HCT116 (cell line): ENCODE results near the gene ATP5F1D. TPM values are rescaled to one million over a fixed set of nuclear protein-coding genes. Genes with fewer than 3 reads are reported as not detected.

ENCODE experiments used
- ATAC-seq: fragments of 200-7000 bp; cut with Tn5 transposase; 2 replicates; pipeline ENCODE4 v1.9.1; 2020; ENCODE audit warnings: mild to moderate bottlenecking, moderate library complexity
- BruUV-seq: library from RNA; stranded (reverse); fragments of 400-500 nt; replicated peaks from 2 replicates; lab custom pipeline; 2021; lab: Mats Ljungman, UMichigan
- CTCF ChIA-PET: fragments of 300-600 bp; sonication (Branson Sonifier 250); formaldehyde crosslinking; loops from one replicate; lab custom pipeline; 2021; ENCODE audit warnings: antibody characterized with exemption; lab: Charles Lee
- POLR2A ChIA-PET: fragments of 300-600, 350-600 bp; sonication (Branson Sonifier 250); formaldehyde crosslinking; loops from one replicate; lab custom pipeline; 2021; ENCODE audit warnings: antibody characterized with exemption; lab: Charles Lee
- RAD21 ChIA-PET, 2 experiments: fragments of 300-600 bp; sonication (Branson Sonifier 250); formaldehyde crosslinking; loops; one replicate each; lab custom pipeline; 2023; ENCODE audit warnings: low total read pairs in 2 of 2; ENCODE audit not compliant: uncharacterized antibody in 2 of 2, unreplicated experiment in 2 of 2, low non-redundant PET in 1 of 2; lab: Charles Lee
- DNase-seq: peaks from one replicate; pipeline ENCODE4 v3.0.0-alpha.2; 2010; ENCODE audit warnings: low read depth, low spot score
- H2AFZ ChIP-seq: fragments of 200-600 bp; shearing (Covaris generic), sonication (generic); 2 replicates; pipeline ENCODE4 v1.6.1; 2017; ENCODE audit warnings: low read depth, mixed run types, mixed read lengths, antibody characterized with exemption, low read length; ENCODE audit not compliant: poor library complexity, severe bottlenecking
- H3K27ac ChIP-seq: 2 replicates; pipeline ENCODE4 v1.5.1; 2012; ENCODE audit warnings: low read depth, low read length
- H3K27me3 ChIP-seq: fragments of 200-600 bp; sonication (generic); 2 replicates; pipeline ENCODE4 v1.6.1; 2016; ENCODE audit warnings: mixed run types, low read length, mixed read lengths; ENCODE audit not compliant: insufficient read depth
- H3K36me3 ChIP-seq, 2 experiments: fragments of 200-500 bp in 1 of 2; fragments of 200-600 bp in 1 of 2; sonication (Bioruptor generic) in 1 of 2; sonication (generic) in 1 of 2; 2 replicates each; pipeline versions ENCODE4 v1.5.1 to v1.6.1; 2014 to 2016; ENCODE audit warnings: low read length in 2 of 2, inconsistent platforms in 1 of 2, mixed read lengths in 1 of 2, mixed run types in 1 of 2; ENCODE audit not compliant: insufficient read depth in 2 of 2, control insufficient read depth in 1 of 2
- H3K4me1 ChIP-seq, 2 experiments: fragments of 200-600 bp in 1 of 2; sonication (generic) in 1 of 2; 2 replicates each; pipeline versions ENCODE4 v1.5.1 to v1.6.1; 2012 to 2017; ENCODE audit warnings: low read length in 2 of 2, inconsistent platforms in 1 of 2, mild to moderate bottlenecking in 1 of 2, mixed read lengths in 1 of 2, mixed run types in 1 of 2, moderate library complexity in 1 of 2; ENCODE audit not compliant: insufficient read depth in 2 of 2, control insufficient read depth in 1 of 2
- H3K4me2 ChIP-seq: fragments of 200-600 bp; sonication (generic); 2 replicates; pipeline ENCODE4 v1.6.1; 2017; ENCODE audit warnings: mixed run types, low read length, mixed read lengths
- H3K4me3 ChIP-seq, 2 experiments: fragments of 200-600 bp in 1 of 2; sonication (generic) in 1 of 2; replicated peaks in 1 of 2; 2 replicates each; pipeline ENCODE4 v1.5.1; 2011 to 2016; ENCODE audit warnings: low read length in 2 of 2, control low read depth in 1 of 2, low read depth in 1 of 2, mild to moderate bottlenecking in 1 of 2, mixed read lengths in 1 of 2, mixed run types in 1 of 2
- H3K79me2 ChIP-seq: fragments of 200-600 bp; sonication (generic); 2 replicates; pipeline ENCODE4 v1.6.1; 2017; ENCODE audit warnings: mild to moderate bottlenecking, mixed run types, low read length, moderate library complexity, mixed read lengths; ENCODE audit not compliant: insufficient read depth
- H3K9ac ChIP-seq: fragments of 200-600 bp; sonication (generic); 2 replicates; pipeline ENCODE4 v1.6.1; 2016; ENCODE audit warnings: low read length, mixed read lengths
- H3K9me2 ChIP-seq: fragments of 200-600 bp; sonication (generic), shearing (Covaris generic); 2 replicates; pipeline ENCODE4 v1.6.1; 2017; ENCODE audit warnings: mixed run types, mild to moderate bottlenecking, moderate library complexity; ENCODE audit not compliant: insufficient read depth
- H3K9me3 ChIP-seq, 2 experiments: fragments of 200-500 bp in 1 of 2; fragments of 200-600 bp in 1 of 2; sonication (Bioruptor generic) in 1 of 2; sonication (generic) in 1 of 2; 2 replicates each; pipeline ENCODE4 v1.6.1; 2014 to 2017; ENCODE audit warnings: low read length in 2 of 2, mixed read lengths in 2 of 2, inconsistent platforms in 1 of 2, low read depth in 1 of 2, mild to moderate bottlenecking in 1 of 2, mixed run types in 1 of 2, moderate library complexity in 1 of 2; ENCODE audit not compliant: control insufficient read depth in 1 of 2, insufficient read depth in 1 of 2
- H4K20me1 ChIP-seq: fragments of 200-600 bp; sonication (generic), shearing (Covaris generic); 2 replicates; pipeline ENCODE4 v1.6.1; 2017; ENCODE audit warnings: mixed run types, mild to moderate bottlenecking, moderate library complexity; ENCODE audit not compliant: insufficient read depth
- CBX3 ChIP-seq: IDR thresholded peaks from 2 replicates; pipeline ENCODE4 v1.6.1; 2012; ENCODE audit warnings: low read depth
- CEBPB ChIP-seq: IDR thresholded peaks from 2 replicates; pipeline ENCODE4 v1.6.1; 2012; ENCODE audit warnings: low read depth
- CTCF ChIP-seq, 3 experiments: fragments of 200-600 bp in 1 of 3; sonication (generic) in 1 of 3; IDR thresholded peaks in 2 of 3; conservative IDR thresholded peaks in 1 of 3; 2 replicates each; pipeline ENCODE4 v1.5.1; 2012 to 2017; ENCODE audit warnings: low read depth in 2 of 3, low read length in 2 of 3, antibody characterized with exemption in 1 of 3, borderline replicate concordance in 1 of 3, control low read depth in 1 of 3, mild to moderate bottlenecking in 1 of 3, mixed read lengths in 1 of 3, mixed run types in 1 of 3, moderate library complexity in 1 of 3; ENCODE audit not compliant: insufficient read depth in 1 of 3
- ELF1 ChIP-seq: IDR thresholded peaks from 2 replicates; pipeline ENCODE4 v1.6.1; 2012; ENCODE audit warnings: low read depth, borderline replicate concordance
- EZH2 ChIP-seq: fragments of 200-600 bp; sonication (generic); IDR thresholded peaks from 2 replicates; pipeline ENCODE4 v1.6.1; 2017; ENCODE audit warnings: antibody characterized with exemption, mixed run types
- EZH2phosphoT487 ChIP-seq: fragments of 200-600 bp; IDR thresholded peaks from 2 replicates; pipeline ENCODE4 v1.6.1; 2018; ENCODE audit warnings: antibody characterized with exemption, borderline replicate concordance
- FOSL1 ChIP-seq: IDR thresholded peaks from 2 replicates; pipeline ENCODE4 v1.6.1; 2012; ENCODE audit warnings: low read depth
- JUND ChIP-seq: IDR thresholded peaks from 2 replicates; pipeline ENCODE4 v1.6.1; 2012
- MAX ChIP-seq: IDR thresholded peaks from 2 replicates; pipeline ENCODE4 v1.6.1; 2012
- POLR2A ChIP-seq: IDR thresholded peaks from 2 replicates; pipeline ENCODE4 v1.7.0; 2011; ENCODE audit warnings: borderline replicate concordance; ENCODE audit not compliant: insufficient read depth, insufficient read length; ENCODE audit errors: extremely low read depth
- RAD21 ChIP-seq: IDR thresholded peaks from 2 replicates; pipeline ENCODE4 v1.6.1; 2012; ENCODE audit warnings: low read depth, mild to moderate bottlenecking
- SIN3A ChIP-seq: IDR thresholded peaks from 2 replicates; pipeline ENCODE4 v1.6.1; 2012; ENCODE audit warnings: low read depth
- SP1 ChIP-seq: IDR thresholded peaks from 2 replicates; pipeline ENCODE4 v1.6.1; 2012; ENCODE audit warnings: low read depth
- TCF7L2 ChIP-seq: IDR thresholded peaks from 2 replicates; pipeline ENCODE4 v1.7.0; 2011; ENCODE audit warnings: borderline replicate concordance, inconsistent platforms; ENCODE audit not compliant: insufficient read depth, insufficient read length; ENCODE audit errors: extremely low read depth
- ZFX ChIP-seq: fragments of 450-650 bp; IDR thresholded peaks from 2 replicates; pipeline ENCODE4 v1.6.1; 2017
- ZNF274 ChIP-seq: fragments of 200-500 bp; sonication (Bioruptor generic); IDR thresholded peaks from 2 replicates; pipeline ENCODE4 v1.6.1; 2014; ENCODE audit warnings: mild to moderate bottlenecking, low read depth, low read length, inconsistent platforms
- intact Hi-C: fragments of 100-400 bp; cut with micrococcal nuclease; formaldehyde crosslinking; loops from 2 replicates; pipeline ENCODE4 v1.10.0; 2022
- total RNA-seq: library from RNA; stranded (reverse); gene quantifications from one replicate; pipeline ENCODE4 v1.2.1, GENCODE V29; 2021; ENCODE audit not compliant: unreplicated experiment
- TF ChIP-seq, protein P1 (sequence below): IDR thresholded peaks from 2 replicates; pipeline ENCODE4 v1.6.1; 2011; ENCODE audit warnings: mild to moderate bottlenecking, low read length, moderate library complexity; ENCODE audit not compliant: insufficient replicate concordance; ENCODE audit errors: extremely low read depth

The ATP5F1D gene
- total RNA-seq, 1 experiment from 2014 or later = 428 TPM

GRCh38 chr19:1291761-1292418 is 50.3 kb downstream of the ATP5F1D start:
- intact Hi-C loops = no loop called here
- Histone ChIP-seq H4K20me1 (no peaks in the 10 kb centered on the region), H3K4me1 (peaks cover 12 to 23% of the 10 kb centered on the region in 2 experiments), H3K27me3 (no peaks in the 10 kb centered on the region), H3K9me2 (no peaks in the 10 kb centered on the region), H3K27ac (no peak overlapping the region; the same call in 1 of the 2 replicates), H3K9ac (no peak overlapping the region), H3K4me2 (peak overlapping the region; percentile 21; the same call in 1 of the 2 replicates), H2AFZ (no peak overlapping the region), H3K4me3 (no peak overlapping the region), H3K79me2 (no peaks in the 10 kb centered on the region), H3K9me3 (no peaks in the 10 kb centered on the region), H3K36me3 (no peaks in the 10 kb centered on the region)
- TF ChIP-seq SIN3A (no peak), MAX (no peak), EZH2phosphoT487 (no peak), CBX3 (no peak), ZFX (no peak), TCF7L2 (no peak), CTCF (IDR thresholded peaks at IDR 0.05 in 2 of 3, conservative IDR thresholded peaks at IDR 0.05 in 1 of 3; ENCODE audit: borderline replicate concordance in 1 of 3, insufficient read depth in 1 of 3, low read depth in 2 of 3, low read length in 2 of 3) (no peak), ZNF274 (no peak), JUND (no peak), FOSL1 (no peak), ELF1 (no peak), CEBPB (no peak), POLR2A (no peak), EZH2 (no peak), RAD21 (no peak), SP1 (no peak)
- TF ChIP-seq, protein P1, sequence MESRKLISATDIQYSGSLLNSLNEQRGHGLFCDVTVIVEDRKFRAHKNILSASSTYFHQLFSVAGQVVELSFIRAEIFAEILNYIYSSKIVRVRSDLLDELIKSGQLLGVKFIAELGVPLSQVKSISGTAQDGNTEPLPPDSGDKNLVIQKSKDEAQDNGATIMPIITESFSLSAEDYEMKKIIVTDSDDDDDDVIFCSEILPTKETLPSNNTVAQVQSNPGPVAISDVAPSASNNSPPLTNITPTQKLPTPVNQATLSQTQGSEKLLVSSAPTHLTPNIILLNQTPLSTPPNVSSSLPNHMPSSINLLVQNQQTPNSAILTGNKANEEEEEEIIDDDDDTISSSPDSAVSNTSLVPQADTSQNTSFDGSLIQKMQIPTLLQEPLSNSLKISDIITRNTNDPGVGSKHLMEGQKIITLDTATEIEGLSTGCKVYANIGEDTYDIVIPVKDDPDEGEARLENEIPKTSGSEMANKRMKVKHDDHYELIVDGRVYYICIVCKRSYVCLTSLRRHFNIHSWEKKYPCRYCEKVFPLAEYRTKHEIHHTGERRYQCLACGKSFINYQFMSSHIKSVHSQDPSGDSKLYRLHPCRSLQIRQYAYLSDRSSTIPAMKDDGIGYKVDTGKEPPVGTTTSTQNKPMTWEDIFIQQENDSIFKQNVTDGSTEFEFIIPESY = no peak
- BruUV-seq = no TSS peak
- no peak for ATAC-seq
- ChIA-PET RAD21 (no interaction called here), POLR2A (interaction anchor here (0.6 to 0.7 kb wide), 2 partner anchors 26 to 43 kb away, joined by 4 to 6 read pairs; no protein-coding TSS in a partner anchor), CTCF (no interaction called here)
- no peak for DNase-seq
